OCI-LY1 (cell line): ENCODE measurements around the gene ATP8A2.

ENCODE experiments used
- CTCF ChIP-seq: fragments of 200-600 bp; sonication (generic), shearing (Covaris generic); IDR thresholded peaks from 2 replicates; pipeline ENCODE4 v1.5.1; 2017; ENCODE audit warnings: mild to moderate bottlenecking, antibody characterized with exemption, low read length, moderate library complexity, mixed read lengths
- EZH2 ChIP-seq: fragments of 200-600 bp; sonication (generic), shearing (Covaris generic); IDR thresholded peaks from 2 replicates; pipeline ENCODE4 v1.8.0; 2017; ENCODE audit warnings: borderline replicate concordance, mixed run types, mild to moderate bottlenecking, antibody characterized with exemption, low read length, moderate library complexity, mixed read lengths

- TF ChIP-seq CTCF: no peak
- no peak for TF ChIP-seq EZH2
Observed at GRCh38 chr13:25502031-25502430, 130.3 kb downstream of the ATP8A2 start.
